GM19193 (cell line): ENCODE data around the gene CC2D1A.

ENCODE experiments used
- POLR2A ChIP-seq: IDR thresholded peaks from 4 replicates; pipeline ENCODE4 v1.6.1; 2011; ENCODE audit not compliant: insufficient read depth, insufficient read length; ENCODE audit errors: extremely low read depth

Gene CC2D1A

DNA sequence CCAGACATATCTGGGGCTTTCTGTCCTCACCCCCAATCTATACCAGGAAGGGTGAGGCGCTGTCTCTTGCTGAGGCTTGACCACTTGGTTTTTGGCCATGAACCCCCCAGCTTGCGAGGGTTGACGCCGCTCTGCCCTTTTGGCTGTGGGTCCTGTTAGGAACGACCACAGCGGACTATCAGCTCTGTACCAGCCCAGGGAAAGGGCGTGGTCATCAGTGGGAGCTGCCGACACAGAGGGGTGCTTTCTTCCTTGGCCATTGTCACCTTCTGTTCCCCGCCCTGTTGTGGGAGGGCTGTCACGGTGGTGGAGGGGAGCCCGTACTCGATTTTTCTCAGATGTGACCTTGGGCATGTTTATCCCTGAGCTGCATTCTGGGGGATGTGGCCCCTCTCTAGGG is 52.0 kb downstream of the CC2D1A start:
- TF ChIP-seq POLR2A: no peak

DNA sequence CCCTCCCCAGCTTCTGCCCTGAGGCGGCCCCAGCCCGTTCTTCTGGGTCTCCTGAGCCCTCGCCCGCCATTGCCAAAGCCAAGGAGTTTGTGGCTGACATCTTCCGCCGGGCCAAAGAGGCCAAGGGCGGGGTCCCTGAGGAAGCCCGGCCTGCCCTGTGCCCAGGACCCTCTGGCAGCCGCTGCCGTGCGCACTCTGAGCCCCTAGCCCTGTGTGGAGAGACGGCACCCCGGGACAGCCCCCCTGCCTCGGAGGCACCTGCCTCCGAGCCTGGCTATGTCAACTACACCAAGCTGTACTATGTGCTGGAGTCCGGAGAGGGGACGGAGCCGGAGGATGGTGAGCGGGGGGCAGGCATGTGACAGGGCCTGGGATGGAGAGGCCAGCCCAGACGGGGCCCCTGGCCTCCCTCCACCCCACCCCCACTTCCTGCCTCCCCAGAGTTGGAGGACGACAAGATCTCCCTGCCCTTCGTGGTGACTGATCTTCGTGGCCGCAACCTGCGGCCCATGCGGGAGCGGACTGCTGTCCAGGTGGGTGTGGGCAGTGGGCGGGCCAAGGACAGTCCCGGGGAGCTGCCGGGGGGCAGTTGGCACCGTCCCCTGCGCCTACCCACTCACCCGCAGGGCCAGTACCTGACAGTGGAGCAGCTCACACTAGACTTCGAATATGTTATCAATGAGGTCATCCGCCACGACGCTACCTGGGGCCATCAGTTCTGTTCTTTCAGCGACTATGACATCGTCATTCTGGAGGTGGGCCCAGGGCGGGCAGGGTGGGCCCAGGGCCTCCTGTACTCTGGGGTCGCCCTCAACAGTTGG is 53.4 kb downstream of the CC2D1A start:
- no peak for TF ChIP-seq POLR2A

DNA sequence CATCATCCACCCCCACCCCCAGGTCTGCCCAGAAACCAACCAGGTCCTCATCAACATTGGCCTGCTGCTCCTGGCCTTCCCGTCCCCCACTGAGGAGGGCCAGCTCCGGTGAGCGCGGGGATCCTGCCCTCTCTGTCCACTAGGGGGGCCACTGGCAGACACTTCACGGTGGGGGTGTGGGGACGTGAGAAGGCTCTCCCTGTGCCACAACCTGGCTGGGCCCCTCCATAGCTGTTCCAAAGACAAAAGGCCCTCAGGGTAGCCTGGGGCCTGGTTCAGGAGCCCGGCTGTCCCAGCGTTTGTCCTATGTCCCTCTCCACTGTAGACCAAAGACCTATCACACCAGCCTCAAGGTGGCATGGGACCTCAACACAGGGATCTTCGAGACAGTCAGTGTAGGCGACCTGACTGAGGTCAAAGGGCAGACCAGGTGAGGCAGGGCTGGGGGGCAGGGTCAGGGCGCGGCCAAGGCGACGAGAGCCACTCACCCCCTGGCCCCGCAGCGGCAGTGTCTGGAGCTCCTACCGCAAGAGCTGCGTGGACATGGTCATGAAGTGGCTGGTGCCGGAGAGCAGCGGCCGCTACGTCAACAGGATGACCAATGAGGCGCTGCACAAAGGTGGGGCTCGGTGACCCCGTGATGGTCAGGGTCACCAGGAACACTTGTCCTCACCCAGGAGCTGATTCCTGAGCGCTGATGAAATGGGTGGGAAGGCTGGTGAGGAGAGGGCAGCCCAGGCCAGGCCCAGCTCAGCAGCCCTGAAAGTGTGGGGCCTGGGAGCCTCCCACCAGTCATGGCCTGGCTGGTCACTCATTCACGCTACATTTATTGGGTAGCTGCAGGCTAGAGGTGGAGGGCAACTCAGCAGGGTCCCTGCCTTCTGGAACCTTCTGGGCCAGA is 54.2 kb downstream of the CC2D1A start:
- no peak for TF ChIP-seq POLR2A

DNA sequence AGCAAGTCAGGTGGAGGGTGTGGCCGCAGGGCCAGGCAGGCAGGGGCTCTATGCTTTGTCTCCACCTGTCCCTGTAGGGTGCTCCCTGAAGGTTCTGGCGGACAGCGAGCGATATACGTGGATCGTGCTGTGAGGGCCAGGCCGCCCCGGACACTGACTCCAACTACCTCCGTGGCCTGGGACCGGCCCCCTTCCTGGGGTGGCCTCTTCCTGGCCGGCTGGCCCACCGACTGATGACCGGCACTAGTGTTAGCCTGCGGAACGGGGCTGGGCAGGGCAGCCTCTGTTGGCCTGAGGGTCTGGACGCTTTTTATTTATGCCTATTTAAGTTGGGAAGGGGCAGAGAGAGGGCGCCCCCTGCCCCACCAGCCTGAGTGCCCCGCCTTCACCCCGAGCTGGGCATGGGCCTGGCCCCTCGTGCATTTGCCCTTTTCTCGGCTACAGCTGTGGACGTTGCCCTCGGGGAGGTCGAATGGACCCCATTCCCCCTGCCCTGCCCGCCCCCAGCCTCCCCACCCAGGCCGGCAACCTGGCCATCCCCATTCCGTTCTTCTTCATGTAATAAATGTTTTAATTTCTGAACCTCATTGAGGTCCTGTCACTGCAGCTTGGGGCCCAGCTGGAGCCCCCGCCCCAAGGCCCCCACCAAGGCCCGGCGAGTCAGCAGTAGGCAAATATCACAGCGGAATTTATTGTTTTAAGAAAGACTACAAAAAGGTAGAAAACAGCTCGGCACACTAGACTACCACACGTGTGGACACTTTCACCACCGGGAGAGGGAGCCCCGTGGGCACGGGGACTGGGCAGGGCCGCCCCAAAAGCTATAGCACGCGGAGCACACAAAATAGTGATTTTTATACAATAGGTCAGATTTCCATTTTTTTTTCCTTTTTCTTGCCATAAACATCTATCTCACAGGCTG is 55.1 kb downstream of the CC2D1A start:
- no peak for TF ChIP-seq POLR2A

DNA sequence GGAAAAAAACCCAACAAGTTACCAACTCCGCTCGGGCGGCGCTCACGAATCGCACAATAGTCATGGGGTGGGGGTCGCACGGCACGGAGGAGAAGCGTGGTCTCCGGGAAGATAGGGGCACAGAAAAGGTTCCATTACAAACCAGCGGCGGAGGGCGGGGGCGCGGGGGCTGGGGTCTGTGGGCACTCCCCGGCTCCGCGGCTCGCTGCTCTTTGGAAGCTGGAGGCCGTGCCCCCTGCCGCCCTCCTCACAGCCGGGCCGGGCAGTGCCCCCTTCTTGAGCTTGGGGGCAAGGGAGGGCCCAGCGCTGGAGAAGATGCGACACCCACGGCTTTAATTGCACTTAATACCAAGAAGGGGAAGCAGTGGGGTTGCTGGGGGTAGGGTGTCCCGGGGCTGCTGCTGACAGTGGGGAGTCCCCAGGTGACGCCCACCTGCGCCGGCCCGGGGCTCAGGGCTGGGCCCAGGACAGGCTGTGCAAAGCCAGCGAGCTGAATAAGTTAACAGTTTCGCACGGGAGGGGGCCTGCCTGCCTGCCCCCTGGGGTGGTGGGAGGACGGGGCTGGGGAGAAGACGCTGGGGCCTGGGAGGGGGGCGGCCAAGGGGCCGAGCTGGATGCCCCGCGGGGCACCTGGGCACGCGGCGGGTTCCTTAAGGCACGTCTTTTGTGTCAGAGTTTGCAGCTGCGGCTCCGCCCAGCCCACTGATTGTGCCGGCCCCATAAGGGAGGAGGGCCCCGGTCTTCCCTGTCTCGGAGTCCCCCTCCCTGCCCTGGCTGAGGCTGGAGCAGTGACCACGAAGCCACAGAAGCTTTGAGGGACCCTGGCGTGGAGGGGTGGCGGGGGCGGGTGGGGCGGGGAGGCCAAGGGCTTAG is 56.1 kb downstream of the CC2D1A start:
- TF ChIP-seq POLR2A: no peak

DNA sequence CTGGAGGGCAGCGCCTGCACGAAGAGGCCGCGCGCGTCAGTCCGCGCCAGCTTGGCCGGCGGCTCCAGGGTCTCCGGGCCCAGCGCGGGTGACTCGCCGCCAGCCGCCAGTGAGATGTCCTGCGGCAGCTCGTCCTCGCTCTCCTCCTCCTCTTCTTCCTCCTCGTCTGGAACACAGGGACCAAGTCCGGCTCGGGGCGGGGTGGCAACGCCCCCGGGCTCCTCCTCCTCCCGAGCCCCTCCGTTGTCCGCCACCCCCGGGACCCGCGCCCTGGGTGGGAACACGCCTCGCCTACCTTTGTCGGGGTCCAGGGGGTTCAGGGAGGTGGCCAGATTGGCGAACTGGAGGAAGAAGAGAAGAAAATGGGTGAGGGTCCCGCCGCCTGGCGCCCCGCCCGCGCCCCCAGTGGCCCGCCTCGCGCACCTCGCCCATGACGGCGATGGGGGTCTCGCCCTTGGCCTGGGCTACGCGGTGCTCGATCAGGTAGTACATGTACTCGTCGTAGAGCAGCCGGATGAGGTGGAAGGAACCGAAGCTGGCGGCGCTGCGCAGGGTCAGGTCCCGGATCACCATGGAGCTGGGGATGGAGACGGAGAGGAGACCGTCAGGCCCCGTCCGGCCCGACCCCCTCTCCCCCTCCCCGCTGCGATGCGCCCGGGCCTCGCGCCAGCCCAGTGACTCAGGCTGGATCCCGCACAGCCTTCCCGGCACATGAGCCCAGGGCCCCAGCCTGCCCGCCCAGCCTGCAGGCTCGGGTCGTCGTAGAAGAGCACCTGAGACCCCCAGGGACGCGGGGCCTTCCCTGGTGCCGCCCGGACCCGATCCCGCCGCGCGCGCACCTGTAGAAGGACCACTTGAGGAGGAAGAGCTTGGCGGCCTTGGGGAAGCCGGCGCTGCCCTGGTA is 57.0 kb downstream of the CC2D1A start:
- TF ChIP-seq POLR2A: no peak

DNA sequence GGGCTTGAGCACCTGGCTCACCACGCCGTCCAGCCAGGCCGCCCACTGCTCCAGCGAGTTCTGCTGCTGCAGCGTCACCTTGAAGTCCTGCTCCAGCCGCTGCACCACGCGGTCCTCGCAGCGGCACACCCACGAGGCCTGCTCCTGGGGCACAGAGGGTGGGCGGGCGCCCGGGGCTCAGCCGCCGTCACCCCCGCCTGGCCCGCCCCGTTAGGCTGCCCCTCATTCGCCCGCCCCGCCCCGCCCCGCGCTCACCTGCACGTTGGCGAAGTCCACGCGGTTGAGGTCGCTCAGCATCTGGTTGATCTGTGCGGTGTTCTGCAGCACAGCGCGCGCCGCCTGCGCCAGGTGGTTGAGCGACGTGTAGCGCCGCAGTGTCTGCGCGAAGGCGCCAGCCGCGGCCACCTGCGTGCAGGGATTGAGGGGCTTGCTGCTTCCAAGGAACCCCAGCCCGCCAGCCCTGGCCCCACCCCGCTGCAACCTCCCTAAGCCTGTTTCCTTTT is 57.7 kb downstream of the CC2D1A start:
- no peak for TF ChIP-seq POLR2A

DNA sequence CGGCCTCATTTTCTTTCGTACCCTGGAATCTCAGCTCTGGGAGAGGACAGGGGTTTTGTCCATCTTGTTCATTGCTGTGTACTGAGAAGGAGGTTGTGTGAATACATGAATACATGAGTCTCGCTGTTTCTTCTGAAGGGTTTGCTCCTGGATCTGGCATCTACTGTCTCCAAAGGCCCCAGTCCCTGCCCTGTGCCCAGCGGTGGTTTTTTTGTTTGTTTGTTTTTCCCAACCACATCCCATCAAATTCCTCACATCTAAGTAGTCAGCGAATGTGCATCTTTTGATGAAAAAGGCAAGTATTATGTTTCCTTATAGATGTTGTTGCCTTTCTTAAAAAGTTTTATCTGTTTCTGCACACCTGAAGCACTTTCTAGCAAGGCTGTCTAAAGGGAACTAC is 58.8 kb downstream of the CC2D1A start:
- TF ChIP-seq POLR2A: no peak

DNA sequence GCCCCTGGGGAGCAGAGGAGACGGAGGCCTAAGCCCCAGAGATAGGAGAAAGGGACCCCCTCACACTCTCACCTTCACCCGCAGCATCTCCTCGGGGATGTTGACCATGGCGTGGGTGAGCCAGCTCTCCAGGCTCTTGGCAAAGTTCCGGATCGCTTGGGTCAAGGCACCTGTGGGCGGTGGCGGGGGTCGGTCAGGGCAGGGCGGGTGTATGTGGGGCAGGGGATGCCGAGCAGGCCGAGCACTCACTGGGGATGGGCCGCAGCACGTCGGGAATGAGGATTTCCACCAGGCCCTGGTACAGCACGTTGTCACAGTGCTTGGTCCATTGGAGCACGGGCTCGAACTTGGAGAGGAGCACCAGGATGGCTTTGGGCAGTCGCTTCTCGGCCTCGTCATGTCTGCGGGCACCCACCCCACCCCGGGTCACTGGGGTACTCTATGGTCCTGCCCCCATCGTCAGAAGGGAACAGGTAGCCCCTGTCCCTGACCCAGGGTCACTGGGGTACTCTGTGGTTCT is 59.4 kb downstream of the CC2D1A start:
- TF ChIP-seq POLR2A: no peak

DNA sequence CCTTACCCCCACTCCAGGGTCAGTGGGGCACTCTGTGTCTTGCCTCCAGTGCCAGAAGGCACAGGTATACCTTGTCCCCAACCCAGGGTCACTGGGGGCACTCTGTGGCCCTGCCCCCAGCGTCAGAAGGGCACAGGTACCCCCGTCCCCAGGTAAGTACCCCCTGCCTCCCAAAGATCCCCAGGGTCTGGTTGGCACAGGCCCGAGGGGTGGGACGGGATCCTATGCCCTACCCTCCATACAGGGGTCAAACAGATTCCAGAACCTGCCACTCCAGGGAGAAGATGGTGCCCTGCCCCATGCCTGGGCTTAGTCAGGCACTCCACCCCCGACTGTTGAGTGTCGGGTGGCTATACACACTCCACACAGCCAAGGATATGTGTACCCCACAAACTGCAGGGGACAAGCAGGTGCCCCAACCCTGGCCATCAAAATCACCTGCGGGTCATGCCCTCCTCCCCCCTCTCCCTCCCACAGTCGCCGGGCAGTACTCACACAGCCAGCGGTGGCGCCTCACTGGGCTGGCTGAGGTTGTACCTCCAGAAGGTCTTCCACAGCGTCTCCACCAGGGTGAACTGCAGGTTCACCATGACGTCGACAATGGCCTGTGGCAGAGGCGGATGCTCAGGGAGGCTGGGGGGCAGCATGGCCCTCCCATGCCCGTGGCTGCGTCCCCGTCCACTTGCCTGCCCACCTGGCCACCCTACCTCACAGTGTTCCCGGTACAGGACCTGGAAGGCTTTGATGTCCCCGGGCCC is 60.1 kb downstream of the CC2D1A start:
- TF ChIP-seq POLR2A: no peak

DNA sequence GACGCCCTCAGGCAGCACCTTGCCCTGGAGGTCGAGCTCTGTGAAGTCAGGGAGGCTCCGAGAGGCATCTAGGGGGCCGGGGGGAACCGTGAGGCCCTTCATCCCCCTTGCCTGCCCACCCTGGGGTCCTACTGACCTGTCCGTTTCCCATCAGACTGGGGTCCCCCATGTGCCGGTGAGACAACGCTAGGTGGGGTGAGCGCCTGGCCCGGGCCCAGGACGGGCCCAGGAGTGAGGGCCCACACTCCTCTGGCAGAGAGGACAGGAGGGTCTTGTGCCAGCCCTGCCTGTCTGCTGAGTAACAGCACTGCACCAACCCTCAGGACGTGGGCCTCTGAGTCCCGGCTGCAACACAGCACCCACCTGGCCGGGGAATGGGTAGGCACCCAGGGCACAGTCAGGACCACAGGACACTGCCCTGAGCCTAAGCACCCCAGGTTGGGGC is 60.7 kb downstream of the CC2D1A start:
- TF ChIP-seq POLR2A: no peak
